ENCODE data around the gene NRIP1.

DNA sequence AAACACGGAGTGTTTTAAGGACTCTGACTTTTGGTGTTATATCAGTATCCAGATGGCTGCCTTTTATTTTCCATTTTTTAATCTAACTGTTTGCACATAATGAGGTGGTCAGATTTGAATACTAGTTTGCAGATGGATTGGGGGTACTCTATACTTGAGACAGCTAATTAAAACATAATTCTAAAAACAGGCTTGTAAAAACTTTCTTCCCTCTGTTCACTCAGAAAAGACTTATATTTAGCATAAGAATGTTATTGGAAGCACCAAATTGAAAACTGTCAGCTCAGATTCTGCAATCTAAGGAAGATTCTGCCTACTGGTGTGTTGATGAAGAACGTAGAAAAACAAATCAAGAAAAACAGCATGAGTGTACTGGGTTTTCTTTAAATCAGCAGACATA is 44.0 kb upstream of the NRIP1 start:
- no peak for TF ChIP-seq CTCF (IDR thresholded peaks at IDR 0.05; ENCODE audit: low read depth, low read length, poor library complexity, severe bottlenecking)
- TF ChIP-seq EZH2phosphoT487 (IDR thresholded peaks at IDR 0.05; ENCODE audit: borderline replicate concordance, low read length) = no peak

Data from DOHH2 (cell line).